K562 (cell line): Measurements from ENCODE around the gene FMO5. TPM values are rescaled to one million over a fixed set of nuclear protein-coding genes. Genes with fewer than 3 reads are reported as not detected.

Experiments
- ATAC-seq: fragments of 200-7000 bp; cut with Tn5 transposase; 3 replicates; pipeline ENCODE4 v1.9.1; 2020; ENCODE audit warnings: moderate library complexity
- BruUV-seq: library from RNA; stranded (reverse); fragments of 400-500 nt; replicated peaks from 2 replicates; lab custom pipeline; 2021; lab: Mats Ljungman, UMichigan
- CTCF ChIA-PET: fragments of 300-600 bp; formaldehyde crosslinking; extraction: SDS; loops from one replicate; lab custom pipeline; 2021; ENCODE audit warnings: low intra/inter-chr PET ratio; lab: Yijun Ruan, JAX
- POLR2A ChIA-PET: fragments of 300-600, 350-650 bp; sonication (Branson Sonifier 250); formaldehyde crosslinking; extraction: SDS; loops from one replicate; lab custom pipeline; 2021; ENCODE audit warnings: antibody characterized with exemption, inconsistent platforms; lab: Yijun Ruan, JAX
- DNase-seq, 4 experiments: peaks; one replicate each; pipeline versions ENCODE4 v3.0.0 to v3.0.0-alpha.2; 2011 to 2018; ENCODE audit warnings: low spot score in 3 of 4, mixed read lengths in 3 of 4; ENCODE audit errors: extremely low read depth in 1 of 4
- FAIRE-seq: peaks from 2 replicates; lab custom pipeline; 2011; peaks lifted over from hg19 to GRCh38; lab: Jason Lieb, UNC
- H2AFZ ChIP-seq: 2 replicates; pipeline ENCODE4 v1.6.0; 2011; ENCODE audit warnings: low read depth, low read length, control low read depth, inconsistent platforms
- H3K27ac ChIP-seq: fragments of 200-600 bp; 3 replicates; pipeline ENCODE4 v1.8.0; 2011; ENCODE audit warnings: low read depth, mild to moderate bottlenecking, control low read depth, inconsistent platforms, low read length, moderate library complexity, mixed read lengths; ENCODE audit errors: extremely low read depth
- H3K27me3 ChIP-seq, 2 experiments: fragments of 300-600 bp in 1 of 2; 2 replicates in 1 of 2; 3 replicates in 1 of 2; pipeline versions ENCODE4 v1.6.0 to v1.8.0; 2011; ENCODE audit warnings: inconsistent platforms in 2 of 2, low read length in 2 of 2, mild to moderate bottlenecking in 1 of 2, mixed read lengths in 1 of 2, moderate library complexity in 1 of 2; ENCODE audit not compliant: control insufficient read depth in 2 of 2, insufficient read depth in 2 of 2
- H3K36me3 ChIP-seq: fragments of 300-600 bp; 3 replicates; pipeline ENCODE4 v1.8.0; 2011; ENCODE audit warnings: mild to moderate bottlenecking, low read length, inconsistent platforms; ENCODE audit not compliant: control insufficient read depth, insufficient read depth
- H3K4me1 ChIP-seq, 2 experiments: fragments of 200-600 bp in 1 of 2; replicated peaks in 1 of 2; 2 replicates in 1 of 2; 3 replicates in 1 of 2; pipeline versions ENCODE4 v1.5.1 to v1.8.0; 2011; ENCODE audit warnings: inconsistent platforms in 2 of 2, low read length in 2 of 2, mild to moderate bottlenecking in 1 of 2, mixed read lengths in 1 of 2, moderate library complexity in 1 of 2; ENCODE audit not compliant: control insufficient read depth in 2 of 2, insufficient read depth in 2 of 2
- H3K4me2 ChIP-seq: 2 replicates; pipeline ENCODE4 v1.6.1; 2011; ENCODE audit warnings: low read length, control low read depth, inconsistent platforms, mixed read lengths; ENCODE audit not compliant: insufficient read depth
- H3K4me3 ChIP-seq: fragments of 200-600 bp; sonication (generic), shearing (Covaris generic); 2 replicates; pipeline ENCODE4 v1.5.1; 2016; ENCODE audit warnings: control low read depth, inconsistent platforms
- H3K79me2 ChIP-seq: fragments of 200-600 bp; 3 replicates; pipeline ENCODE4 v1.8.0; 2011; ENCODE audit warnings: low read length, inconsistent platforms; ENCODE audit not compliant: control insufficient read depth, insufficient read depth
- H3K9ac ChIP-seq, 2 experiments: 2 replicates each; pipeline versions ENCODE4 v1.6.0 to v1.6.1; 2011; ENCODE audit warnings: low read depth in 2 of 2, low read length in 2 of 2, control low read depth in 1 of 2, inconsistent platforms in 1 of 2, mild to moderate bottlenecking in 1 of 2, mixed read lengths in 1 of 2; ENCODE audit not compliant: insufficient read depth in 1 of 2
- H3K9me1 ChIP-seq: one replicate; pipeline ENCODE4 v1.6.0; 2011; ENCODE audit warnings: inconsistent platforms, mild to moderate bottlenecking, low read length, moderate library complexity; ENCODE audit not compliant: control insufficient read depth, insufficient read depth
- H3K9me3 ChIP-seq: replicated peaks from 2 replicates; pipeline ENCODE4 v1.5.1; 2011; ENCODE audit warnings: low read depth, low read length, inconsistent platforms; ENCODE audit not compliant: control insufficient read depth, insufficient read depth
- H4K20me1 ChIP-seq: replicated peaks from 2 replicates; pipeline ENCODE4 v1.6.1; 2011; ENCODE audit warnings: low read length, inconsistent platforms, mixed read lengths; ENCODE audit not compliant: control insufficient read depth, insufficient read depth
- HDAC3 ChIP-seq: fragments of 450-650 bp; IDR thresholded peaks from 2 replicates; pipeline ENCODE4 v1.6.1; 2018; ENCODE audit warnings: borderline replicate concordance, mild to moderate bottlenecking, moderate library complexity; ENCODE audit not compliant: partially characterized antibody
- MEF2A ChIP-seq: IDR thresholded peaks from 2 replicates; pipeline ENCODE4 v1.6.1; 2011; ENCODE audit warnings: low read depth, mild to moderate bottlenecking, low read length, moderate library complexity; ENCODE audit not compliant: control insufficient read depth
- NR1H2 ChIP-seq: sonication (generic); formaldehyde crosslinking; IDR thresholded peaks from 2 replicates; pipeline ENCODE4 v1.4.0; 2020; ENCODE audit warnings: mild to moderate bottlenecking, missing genetic modification reagents
- PHF20 ChIP-seq: fragments of 450-650 bp; IDR thresholded peaks from 2 replicates; pipeline ENCODE4 v1.6.1; 2018; ENCODE audit not compliant: partially characterized antibody
- RBM39 ChIP-seq: fragments of 200-400 bp; formaldehyde crosslinking; optimal IDR thresholded peaks from 2 replicates; pipeline ENCODE3; 2018; ENCODE audit warnings: low read depth, low read length
- RNF219 ChIP-seq: fragments of 250-450 bp; sonication (Bioruptor Pico); IDR thresholded peaks from 2 replicates; pipeline ENCODE4 v1.5.0; 2022; ENCODE audit warnings: mild to moderate bottlenecking
- STAT5A ChIP-seq: IDR thresholded peaks from 2 replicates; pipeline ENCODE4 v1.6.1; 2012; ENCODE audit warnings: low read length, inconsistent platforms, borderline replicate concordance
- TEAD4 ChIP-seq, 2 experiments: sonication (generic) in 1 of 2; formaldehyde crosslinking in 1 of 2; IDR thresholded peaks; 2 replicates each; pipeline versions ENCODE4 v1.6.1 to v1.8.0; 2012 to 2022; ENCODE audit warnings: borderline replicate concordance in 1 of 2, inconsistent platforms in 1 of 2, low read length in 1 of 2, mild to moderate bottlenecking in 1 of 2, missing genetic modification reagents in 1 of 2
- ZC3H8 ChIP-seq: fragments of 450-650 bp; IDR thresholded peaks from 2 replicates; pipeline ENCODE4 v1.6.1; 2017
- ZNF398 ChIP-seq: fragments of 250-450 bp; sonication (Bioruptor Pico); IDR thresholded peaks from 2 replicates; pipeline ENCODE4 v1.8.0; 2021; ENCODE audit warnings: moderate library complexity, mild to moderate bottlenecking, inconsistent platforms
- WGBS: fragments of 100-300 bp; shearing (Covaris generic); methylation state at CpG from one replicate; pipeline ENCODE4 v1.1.6; 2016; ENCODE audit warnings: low coverage, mixed read lengths; ENCODE audit not compliant: insufficient coverage; ENCODE audit errors: missing lambda C conversion rate; 5-methylcytosine and 5-hydroxymethylcytosine counted together
- in situ Hi-C: fragments of 300-500 bp; cut with MboI; formaldehyde crosslinking; loops from 4 replicates; pipeline ENCODE4 v1.15.0; 2018; ENCODE audit warnings: inconsistent platforms, mixed read lengths
- intact Hi-C: fragments of 100-400 bp; cut with micrococcal nuclease; formaldehyde crosslinking; loops from 2 replicates; pipeline ENCODE4 v1.14.2; 2022
- polyA plus RNA-seq, 8 experiments: library from polyadenylated mRNA; depleted of rRNA in 4 of 8; stranded (reverse) in 5 of 8; unstranded in 3 of 8; fragments of >200 nt; fragmentation: Nextera tagmentation in 2 of 8; fragmentation: Illumina TruSeq in 1 of 8; extraction: Ambion mirVana in 2 of 8; extraction: Trizol in 1 of 8; gene quantifications; 2 replicates each; pipeline versions ENCODE4 v1.2.1 to v1.2.3, GENCODE V29; 2011 to 2014; ENCODE audit warnings: inconsistent platforms in 1 of 8, missing spikeins in 1 of 8
- total RNA-seq, 7 experiments: library from RNA; depleted of rRNA in 6 of 7; stranded (reverse); fragments of >200 nt in 6 of 7; fragmentation: Illumina TruSeq in 2 of 7; extraction: Trizol in 2 of 7; gene quantifications; 2 replicates each; pipeline versions ENCODE4 v1.2.1 to v1.2.3, GENCODE V29; 2011 to 2021; ENCODE audit warnings: low replicate concordance in 1 of 7

FMO5 gene
- total and polyA plus RNA-seq, 9 of the 15 experiments (the other 6 are each of a cell fraction or from before 2014, with no cell fraction given), result 0.11 to 0.69 (median 0.19) TPM; not detected in 1

GRCh38 chr1:147201786-147202185 is 23.4 kb downstream of the FMO5 start:
- Histone ChIP-seq H3K27ac (no peak overlapping the region), H3K36me3 (no peaks in the 10 kb centered on the region), H3K9ac (no peak overlapping the region), H4K20me1 (no peaks in the 10 kb centered on the region), H3K9me1 (no peaks in the 10 kb centered on the region), H3K27me3 (peaks cover 0 to 8% of the 10 kb centered on the region in 2 experiments; a peak in 3 of 5 replicates), H3K4me2 (no peak overlapping the region), H2AFZ (no peak overlapping the region), H3K4me1 (no peaks in the 10 kb centered on the region), H3K79me2 (no peaks in the 10 kb centered on the region), H3K4me3 (no peak overlapping the region), H3K9me3 (no peaks in the 10 kb centered on the region)
- TF ChIP-seq ZC3H8 (no peak), STAT5A (no peak), MEF2A (no peak), PHF20 (no peak), RBM39 (no peak), HDAC3 (no peak), NR1H2 (CRISPR knock-in tag) (no peak), RNF219 (CRISPR knock-in tag) (no peak), ZNF398 (no peak), TEAD4 (IDR thresholded peaks at IDR 0.05; ENCODE audit: low read length) (no peak), TEAD4 (CRISPR knock-in tag; IDR thresholded peaks at IDR 0.05; ENCODE audit: borderline replicate concordance) (no peak)
- DNase-seq (no peak), ATAC-seq (no peak), FAIRE-seq (no peak)
- in situ Hi-C loops (no loop called here), intact Hi-C loops (no loop called here)
- POLR2A ChIA-PET, result interaction anchor here (0.8 to 1.5 kb wide), 2 partner anchors 9 to 12 kb away, joined by 3 to 5 read pairs; no protein-coding TSS in a partner anchor
- no TSS peak for BruUV-seq
- 5% methylated on average over 1 of the region's 1 CpG for whole genome bisulfite sequencing
- CTCF ChIA-PET, result no interaction called here
